ENCODE measurements around the gene COX6B2.

Gene COX6B2

DNA sequence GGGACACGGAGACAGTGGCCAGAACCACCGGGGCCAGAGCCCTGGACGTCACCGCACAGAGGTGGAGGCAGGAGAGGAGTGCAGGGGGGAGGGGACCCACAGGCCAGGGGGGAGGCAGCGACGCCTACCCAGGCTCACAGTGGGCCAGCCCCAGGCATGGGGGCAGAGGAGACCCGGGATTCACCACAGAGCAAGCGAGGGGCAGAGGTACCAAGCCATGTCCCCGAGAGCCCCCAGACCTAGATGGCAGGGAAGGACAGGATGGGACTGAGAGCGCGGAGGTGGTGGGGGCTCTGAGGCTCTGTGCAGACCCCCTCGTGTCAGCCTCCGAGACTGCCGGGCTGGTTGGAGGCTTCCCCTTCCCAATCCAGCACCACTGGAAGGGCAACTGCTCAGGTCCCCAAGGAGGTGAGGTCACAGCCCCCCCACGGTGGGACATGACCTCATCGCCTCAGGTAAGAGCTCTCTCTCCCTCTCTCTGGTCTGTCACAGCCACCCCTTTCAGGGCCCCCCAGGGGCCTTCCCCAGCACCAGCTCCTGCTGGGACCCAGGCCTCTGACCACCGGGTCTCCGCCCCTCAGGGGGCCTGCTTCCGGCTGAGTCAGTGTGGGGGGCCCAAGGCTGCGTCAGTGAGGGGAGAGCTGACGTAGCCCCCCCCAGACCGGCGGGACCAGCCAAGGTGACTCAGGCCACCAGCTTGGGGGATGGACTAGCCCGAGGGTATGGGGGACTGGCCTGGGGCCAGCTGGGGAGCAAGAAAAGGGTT, 18.0 kb upstream of the COX6B2 start:
- TF ChIP-seq, protein P1, sequence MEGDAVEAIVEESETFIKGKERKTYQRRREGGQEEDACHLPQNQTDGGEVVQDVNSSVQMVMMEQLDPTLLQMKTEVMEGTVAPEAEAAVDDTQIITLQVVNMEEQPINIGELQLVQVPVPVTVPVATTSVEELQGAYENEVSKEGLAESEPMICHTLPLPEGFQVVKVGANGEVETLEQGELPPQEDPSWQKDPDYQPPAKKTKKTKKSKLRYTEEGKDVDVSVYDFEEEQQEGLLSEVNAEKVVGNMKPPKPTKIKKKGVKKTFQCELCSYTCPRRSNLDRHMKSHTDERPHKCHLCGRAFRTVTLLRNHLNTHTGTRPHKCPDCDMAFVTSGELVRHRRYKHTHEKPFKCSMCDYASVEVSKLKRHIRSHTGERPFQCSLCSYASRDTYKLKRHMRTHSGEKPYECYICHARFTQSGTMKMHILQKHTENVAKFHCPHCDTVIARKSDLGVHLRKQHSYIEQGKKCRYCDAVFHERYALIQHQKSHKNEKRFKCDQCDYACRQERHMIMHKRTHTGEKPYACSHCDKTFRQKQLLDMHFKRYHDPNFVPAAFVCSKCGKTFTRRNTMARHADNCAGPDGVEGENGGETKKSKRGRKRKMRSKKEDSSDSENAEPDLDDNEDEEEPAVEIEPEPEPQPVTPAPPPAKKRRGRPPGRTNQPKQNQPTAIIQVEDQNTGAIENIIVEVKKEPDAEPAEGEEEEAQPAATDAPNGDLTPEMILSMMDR (IDR thresholded peaks at IDR 0.05; ENCODE audit: insufficient read depth, low read depth, low read length, missing control alignments): no peak
- DNase-seq (ENCODE audit: low read depth): no peak
- H3K4me3 ChIP-seq (ENCODE audit: low read length): no peak overlapping the region

DNA sequence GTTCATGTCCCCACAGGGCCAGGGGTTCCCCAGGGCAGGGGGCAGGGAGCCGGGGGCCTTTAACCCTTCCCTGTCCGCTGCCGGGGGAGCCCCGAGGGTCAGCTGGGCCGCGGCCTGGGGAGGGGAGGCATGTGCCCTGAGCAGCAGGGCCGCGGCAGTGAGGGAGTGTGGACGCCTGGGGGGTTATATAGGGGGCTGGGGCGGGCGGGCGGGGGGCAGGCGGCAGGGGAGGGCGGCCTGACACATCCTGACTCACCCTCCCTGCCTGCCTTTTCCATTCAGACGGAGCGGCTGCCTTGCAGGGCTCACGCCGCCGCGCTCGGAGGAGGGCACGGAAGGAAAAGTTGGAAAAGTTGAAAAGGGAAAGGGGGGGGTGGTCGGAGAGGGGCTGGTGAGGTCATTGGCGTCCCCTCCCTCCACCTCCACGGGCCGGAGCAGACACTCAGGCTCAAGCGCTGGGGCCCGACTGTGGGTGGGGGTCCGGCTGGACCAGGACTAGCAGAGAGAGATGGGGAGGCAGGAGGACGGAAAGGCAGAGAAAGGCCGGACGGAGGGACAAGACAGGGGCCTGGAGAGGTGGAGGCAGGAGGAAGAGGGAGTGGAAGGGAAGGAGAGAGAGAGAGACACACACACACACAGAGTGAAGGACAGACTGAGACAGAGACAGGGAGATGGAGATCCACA, 15.9 kb upstream of the COX6B2 start, which contains the start of gene IL11:
Gene IL11, minus strand, starts transcription at position 159 of the 684 bp plus-strand sequence. Its CDS starts 153 bp downstream, at position 6.
- peak within 1 kb of the TSS; percentile 44 for H3K4me3 ChIP-seq (ENCODE audit: low read length)
- TF ChIP-seq, protein P1 (IDR thresholded peaks at IDR 0.05; ENCODE audit: insufficient read depth, low read depth, low read length, missing control alignments): no peak
- DNase-seq (ENCODE audit: low read depth): peak; percentile 74

DNA sequence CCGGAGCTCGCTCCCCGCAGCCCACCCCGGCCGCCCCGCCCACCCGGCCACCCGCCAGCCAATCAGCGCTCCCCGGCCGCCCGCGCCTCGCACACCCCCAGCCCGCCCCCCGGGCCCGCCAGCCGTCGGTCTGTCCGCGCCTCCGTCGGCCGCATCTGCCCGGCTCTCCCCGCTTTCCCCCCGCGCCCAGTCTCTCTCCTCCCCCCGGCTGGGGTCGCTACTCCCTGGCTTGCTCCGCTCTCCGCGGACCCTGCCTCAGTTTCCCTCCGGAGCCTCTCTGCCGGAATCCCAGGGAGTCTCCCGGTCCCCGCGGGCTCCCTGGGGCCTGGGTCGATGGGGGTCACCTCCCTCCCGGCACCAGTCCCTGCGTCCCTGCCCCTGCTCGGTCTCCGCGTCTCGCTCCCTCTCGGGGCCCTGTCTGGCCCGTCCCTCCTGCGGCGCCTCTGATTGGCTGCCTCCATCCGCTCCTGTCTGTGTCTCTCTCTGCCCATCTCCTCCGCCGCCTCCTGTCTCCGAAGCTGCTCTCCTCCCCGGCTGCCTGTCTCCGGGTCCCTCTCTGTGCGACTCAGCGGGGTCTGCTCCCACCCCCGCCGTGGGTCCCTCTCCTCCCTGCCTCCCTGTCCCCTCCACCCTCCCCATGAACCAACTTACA, 15.3 kb upstream of the COX6B2 start:
- H3K4me3 ChIP-seq (ENCODE audit: low read length): peak overlapping the region; percentile 44
- DNase-seq (ENCODE audit: low read depth): peak; percentile 79

DNA sequence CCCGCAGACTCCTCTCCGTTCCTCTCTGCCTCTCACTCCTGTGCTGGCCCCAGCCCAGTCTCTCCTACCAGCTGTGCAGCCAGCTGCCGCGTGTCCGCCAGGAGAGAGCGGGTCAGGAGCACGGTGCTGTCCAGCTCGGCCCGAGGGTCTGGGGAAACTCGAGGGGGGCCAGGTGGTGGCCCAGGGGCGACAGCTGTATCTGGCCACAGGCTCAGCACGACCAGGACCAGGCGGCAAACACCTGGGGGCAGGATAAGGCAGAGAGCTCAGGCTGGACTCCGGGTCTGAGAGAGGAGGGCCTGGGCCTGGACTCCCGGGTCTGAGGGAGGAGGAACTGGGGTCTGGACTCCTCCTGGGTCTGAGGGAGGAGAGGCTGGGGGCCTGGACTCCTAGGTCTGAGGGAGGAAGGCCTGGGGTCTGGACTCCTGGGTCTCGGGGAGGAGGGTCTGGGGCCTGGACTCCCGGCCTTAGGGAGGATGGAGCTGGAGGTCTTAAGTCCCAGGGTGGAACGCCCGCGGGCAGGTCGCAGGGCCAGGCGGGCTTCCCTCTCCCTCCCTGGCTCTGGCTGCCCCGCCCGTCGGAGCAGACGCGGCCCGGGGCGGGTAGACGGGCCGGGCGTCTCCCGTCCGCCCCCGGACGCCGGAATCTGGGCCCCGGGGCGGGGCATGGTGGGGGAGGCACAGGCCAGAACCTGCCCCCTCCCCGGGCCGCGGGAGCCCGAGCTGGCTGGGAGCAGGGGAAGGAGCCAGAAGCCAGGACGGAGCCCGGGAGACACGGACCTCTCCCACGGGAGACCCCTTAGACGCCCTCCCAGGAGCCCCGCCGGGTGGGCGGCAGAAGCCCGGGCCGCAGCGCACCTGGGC, 14.4 kb upstream of the COX6B2 start:
- peak overlapping the region; percentile 19 for H3K4me3 ChIP-seq (ENCODE audit: low read length)
- TF ChIP-seq, protein P1 (IDR thresholded peaks at IDR 0.05; ENCODE audit: insufficient read depth, low read depth, low read length, missing control alignments): no peak
- DNase-seq (ENCODE audit: low read depth): peak; percentile 75

More for the DNA sequence above, 15.3 kb upstream of the COX6B2 start:
- TF ChIP-seq, protein P1 (IDR thresholded peaks at IDR 0.05; ENCODE audit: insufficient read depth, low read depth, low read length, missing control alignments): no peak

DNA sequence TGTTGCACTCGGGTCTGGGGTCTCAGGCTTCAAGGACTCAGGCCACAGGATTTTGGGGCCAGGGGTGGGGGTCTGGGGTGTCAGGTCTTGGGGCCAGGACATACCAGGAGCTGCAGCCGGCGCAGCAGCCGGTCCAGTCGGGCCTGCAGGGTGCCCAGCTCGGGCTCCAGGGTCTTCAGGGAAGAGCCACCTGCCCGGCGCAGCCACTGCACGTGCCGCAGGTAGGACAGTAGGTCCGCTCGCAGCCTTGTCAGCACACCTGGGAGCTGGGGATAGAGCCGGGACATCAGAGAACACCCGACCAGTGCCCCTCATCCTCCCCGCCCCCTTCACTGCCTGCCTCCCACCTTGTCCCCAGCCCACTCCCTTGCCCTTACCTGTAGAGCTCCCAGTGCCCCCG, 13.6 kb upstream of the COX6B2 start:
- DNase-seq (ENCODE audit: low read depth): no peak
- no peak overlapping the region for H3K4me3 ChIP-seq (ENCODE audit: low read length)
- TF ChIP-seq, protein P1 (IDR thresholded peaks at IDR 0.05; ENCODE audit: insufficient read depth, low read depth, low read length, missing control alignments): no peak

DNA sequence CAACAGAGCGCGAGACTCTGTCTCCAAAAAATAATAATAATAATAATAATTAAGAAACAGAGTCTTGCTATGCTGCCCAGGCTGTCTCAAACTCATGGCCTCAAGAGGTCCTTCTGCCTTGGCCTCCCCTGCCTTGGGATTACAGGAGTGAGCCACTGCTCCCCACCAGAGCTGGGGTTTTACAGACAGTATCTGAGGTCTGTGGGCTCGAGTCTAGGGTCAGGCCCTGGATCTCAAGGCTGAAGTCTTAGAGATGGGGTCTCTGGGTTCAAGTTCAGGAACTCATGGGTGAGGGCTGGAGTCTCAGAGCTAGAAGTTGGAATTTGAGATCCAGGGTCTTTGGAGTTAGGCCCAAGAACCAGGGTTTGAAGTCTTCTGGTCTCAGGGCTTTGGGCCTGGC, 12.3 kb upstream of the COX6B2 start:
- DNase-seq (ENCODE audit: low read depth): no peak
- TF ChIP-seq, protein P1 (IDR thresholded peaks at IDR 0.05; ENCODE audit: insufficient read depth, low read depth, low read length, missing control alignments): no peak

More for the DNA sequence above, 12.3 kb upstream of the COX6B2 start:
- no peak overlapping the region for H3K4me3 ChIP-seq (ENCODE audit: low read length)

Measured in epithelial cell of esophagus (primary cell).